Measurements from ENCODE around the gene POLR3K.

The POLR3K gene

DNA sequence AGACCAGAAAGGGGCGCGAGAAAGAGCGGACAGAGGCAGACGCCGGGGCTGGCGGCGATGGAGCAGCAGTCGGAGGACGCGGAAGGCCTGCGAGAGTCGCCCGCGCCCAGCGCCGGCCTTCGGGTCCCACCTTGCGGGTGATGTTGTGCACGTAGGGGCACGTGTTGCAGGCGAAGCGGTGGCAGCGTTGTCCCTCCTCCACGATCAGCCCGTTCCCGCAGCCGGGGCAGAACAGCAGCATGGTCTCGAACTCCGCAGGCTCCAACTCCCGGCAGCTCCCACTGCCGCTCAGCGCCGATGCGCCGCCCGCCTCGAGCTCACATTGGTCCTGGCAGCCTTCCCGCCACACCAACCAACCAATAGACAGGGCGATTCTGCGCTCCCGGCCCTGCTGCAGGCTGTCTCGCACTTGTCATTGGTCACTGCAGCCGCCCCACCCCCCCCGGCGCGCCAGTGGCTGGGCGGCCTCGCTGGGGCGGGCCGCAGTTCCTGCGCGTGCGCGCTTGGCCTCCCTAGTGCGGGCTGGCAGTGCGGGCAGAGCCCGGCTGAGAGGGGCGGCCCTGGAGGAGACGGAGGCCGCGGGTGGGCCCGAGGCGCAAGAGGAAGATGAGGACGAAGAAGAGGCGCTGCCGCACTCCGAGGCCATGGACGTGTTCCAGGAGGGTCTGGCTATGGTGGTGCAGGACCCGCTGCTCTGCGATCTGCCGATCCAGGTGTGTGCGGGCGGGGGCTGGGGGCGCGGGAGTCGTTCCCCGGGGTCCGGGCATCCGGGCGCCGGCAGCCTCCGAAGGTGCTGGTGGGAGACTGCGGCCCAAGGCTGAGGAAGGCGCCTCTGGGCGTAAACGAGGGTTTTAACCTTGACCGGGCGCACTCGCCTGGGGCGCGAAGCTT lies at the start of gene POLR3K, which contains the start of gene SNRNP25:
POLR3K (minus strand) TSS at position 263 of the 891 bp plus-strand sequence; CDS start at position 241, 22 bp downstream.
SNRNP25 (plus strand) TSS at position 483 of the 891 bp plus-strand sequence; CDS start at position 672, 189 bp downstream.
- ATAC-seq: peak; percentile 97

DNA sequence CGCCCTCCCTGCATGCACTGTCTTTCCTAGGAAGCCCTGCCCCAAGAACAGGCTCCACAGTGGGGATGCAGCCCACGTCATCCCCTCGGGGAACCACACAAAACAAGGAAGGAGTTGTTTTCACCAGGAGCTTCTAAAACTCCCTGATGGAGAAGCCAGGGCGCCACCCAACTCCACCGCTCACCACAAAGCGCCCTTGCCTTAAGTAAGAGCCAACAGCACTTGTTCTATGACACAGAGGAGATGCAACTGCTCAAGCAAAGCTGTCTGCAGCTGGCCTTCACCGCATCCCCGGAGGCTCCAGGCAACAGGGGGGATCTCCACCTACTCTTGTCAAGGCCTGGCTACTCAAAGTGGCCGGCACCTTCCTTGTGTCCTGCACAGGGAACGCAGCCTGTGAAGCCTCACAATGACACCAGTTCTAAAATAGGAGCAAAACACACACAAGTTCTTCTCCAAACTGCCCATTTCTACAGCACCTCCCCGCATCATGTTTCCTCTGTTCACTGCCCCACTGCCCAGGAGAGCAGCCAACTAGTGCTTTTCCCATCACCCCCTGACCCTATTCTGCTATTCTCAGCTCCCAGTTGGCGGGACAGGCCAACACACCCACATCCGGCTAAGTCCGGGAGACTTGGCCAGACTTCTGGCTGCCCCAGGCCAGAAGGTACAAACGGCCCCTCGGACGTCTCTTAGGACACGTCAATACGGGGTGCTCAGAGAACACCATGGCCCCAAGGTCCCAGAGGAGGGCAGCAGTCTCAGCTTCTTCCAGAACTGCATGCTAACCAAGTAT lies 48.9 kb upstream of the POLR3K start:
- Mint-ChIP-seq H3K36me3 (peaks cover 91% of the 10 kb centered on the region), H3K27ac (peak overlapping the region; percentile 45), H3K4me1 (peaks cover 23% of the 10 kb centered on the region), H3K4me3 (no peak overlapping the region), H3K9me3 (no peaks in the 10 kb centered on the region)
- DNase-seq (ENCODE audit: low spot score in 2 of 2): no peak
- no peak for ATAC-seq

More for the DNA sequence above, at the start of gene POLR3K, which contains the start of gene SNRNP25:
- peaks cover 74% of the 10 kb centered on the region for H3K36me3 Mint-ChIP-seq
- peak; percentile 88 to 95 for DNase-seq (ENCODE audit: low spot score in 2 of 2)
- H3K9me3 Mint-ChIP-seq: no peaks in the 10 kb centered on the region
- H3K27ac Mint-ChIP-seq: peak within 1 kb of the TSS; percentile 90
- peak within 1 kb of the TSS; percentile 99 for H3K4me3 Mint-ChIP-seq
- peaks cover 38% of the 10 kb centered on the region for H3K4me1 Mint-ChIP-seq

DNA sequence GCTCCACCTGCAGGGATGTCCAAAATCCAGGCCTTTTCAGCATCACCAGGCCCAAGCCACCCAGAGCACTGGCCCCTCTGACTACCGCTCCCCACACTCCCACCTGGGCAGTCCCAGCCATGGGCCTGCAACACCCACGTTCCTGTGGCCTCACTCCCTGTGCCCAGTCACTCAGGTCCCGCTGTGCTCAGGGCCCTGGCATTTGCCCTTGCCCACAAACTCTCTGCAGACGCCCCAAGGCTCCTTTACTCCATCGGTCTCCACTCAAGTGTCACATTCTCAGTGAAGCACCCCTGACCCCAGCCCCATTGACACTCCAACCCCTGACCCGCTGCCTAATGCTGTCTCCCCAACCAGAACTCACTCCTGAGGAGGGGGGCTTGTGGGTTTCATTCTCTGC lies 48.2 kb upstream of the POLR3K start:
- Mint-ChIP-seq H3K27ac (no peak overlapping the region), H3K9me3 (no peaks in the 10 kb centered on the region), H3K4me1 (peaks cover 22% of the 10 kb centered on the region), H3K4me3 (no peak overlapping the region), H3K36me3 (peaks cover 90% of the 10 kb centered on the region)
- DNase-seq (ENCODE audit: low spot score in 2 of 2) (no peak), ATAC-seq (no peak)

GRCh38 chr16:100989-101388 lies 47.6 kb upstream of the POLR3K start:
- no peak overlapping the region for H3K4me3 Mint-ChIP-seq
- no peak for ATAC-seq
- H3K4me1 Mint-ChIP-seq: peaks cover 22% of the 10 kb centered on the region

GRCh38 chr16:97822-98221 lies 44.4 kb upstream of the POLR3K start:
- H3K9me3 Mint-ChIP-seq: no peaks in the 10 kb centered on the region
- peak overlapping the region; percentile 83 for H3K27ac Mint-ChIP-seq
- peaks cover 22% of the 10 kb centered on the region for H3K4me1 Mint-ChIP-seq
- no peak for DNase-seq (ENCODE audit: low spot score in 2 of 2)
- no peak overlapping the region for H3K4me3 Mint-ChIP-seq
- no peak for ATAC-seq
- H3K36me3 Mint-ChIP-seq: peaks cover 70% of the 10 kb centered on the region

More at GRCh38 chr16:100989-101388, 47.6 kb upstream of the POLR3K start:
- Mint-ChIP-seq H3K27ac (no peak overlapping the region), H3K9me3 (no peaks in the 10 kb centered on the region), H3K36me3 (peaks cover 86% of the 10 kb centered on the region)
- DNase-seq (ENCODE audit: low spot score in 2 of 2): no peak

- ATAC-seq (peak; percentile 93), DNase-seq (ENCODE audit: low spot score in 2 of 2) (peak; percentile 95 to 96)
- peaks cover 70% of the 10 kb centered on the region for H3K36me3 Mint-ChIP-seq
- peaks cover 17% of the 10 kb centered on the region for H3K4me1 Mint-ChIP-seq
- no peaks in the 10 kb centered on the region for H3K9me3 Mint-ChIP-seq
- no peak overlapping the region for H3K4me3 Mint-ChIP-seq
- H3K27ac Mint-ChIP-seq: peak overlapping the region; percentile 83
Measured at GRCh38 chr16:96935-97381, 43.5 kb upstream of the POLR3K start.

DNA sequence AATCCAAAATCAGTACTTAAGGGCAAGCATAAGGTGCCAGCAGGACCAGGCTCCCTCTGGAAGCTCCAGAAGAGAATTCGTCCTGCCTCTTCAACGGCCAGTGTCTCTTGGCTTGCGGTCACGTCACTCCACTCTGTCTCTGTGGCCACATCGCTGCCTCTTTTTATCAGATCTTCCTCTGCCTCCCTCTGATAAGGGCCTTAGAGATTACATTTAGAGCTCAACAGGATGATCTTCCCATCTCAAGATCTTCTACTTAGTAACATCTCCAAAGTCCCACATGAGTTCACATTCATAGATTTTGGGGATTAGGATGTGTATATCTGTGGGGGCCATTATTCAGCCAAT lies 41.5 kb upstream of the POLR3K start:
- H3K4me3 Mint-ChIP-seq: no peak overlapping the region
- peaks cover 63% of the 10 kb centered on the region for H3K36me3 Mint-ChIP-seq
- no peaks in the 10 kb centered on the region for H3K9me3 Mint-ChIP-seq
- H3K27ac Mint-ChIP-seq: no peak overlapping the region
- DNase-seq (ENCODE audit: low spot score in 2 of 2) (no peak), ATAC-seq (no peak)
- peaks cover 11% of the 10 kb centered on the region for H3K4me1 Mint-ChIP-seq

DNA sequence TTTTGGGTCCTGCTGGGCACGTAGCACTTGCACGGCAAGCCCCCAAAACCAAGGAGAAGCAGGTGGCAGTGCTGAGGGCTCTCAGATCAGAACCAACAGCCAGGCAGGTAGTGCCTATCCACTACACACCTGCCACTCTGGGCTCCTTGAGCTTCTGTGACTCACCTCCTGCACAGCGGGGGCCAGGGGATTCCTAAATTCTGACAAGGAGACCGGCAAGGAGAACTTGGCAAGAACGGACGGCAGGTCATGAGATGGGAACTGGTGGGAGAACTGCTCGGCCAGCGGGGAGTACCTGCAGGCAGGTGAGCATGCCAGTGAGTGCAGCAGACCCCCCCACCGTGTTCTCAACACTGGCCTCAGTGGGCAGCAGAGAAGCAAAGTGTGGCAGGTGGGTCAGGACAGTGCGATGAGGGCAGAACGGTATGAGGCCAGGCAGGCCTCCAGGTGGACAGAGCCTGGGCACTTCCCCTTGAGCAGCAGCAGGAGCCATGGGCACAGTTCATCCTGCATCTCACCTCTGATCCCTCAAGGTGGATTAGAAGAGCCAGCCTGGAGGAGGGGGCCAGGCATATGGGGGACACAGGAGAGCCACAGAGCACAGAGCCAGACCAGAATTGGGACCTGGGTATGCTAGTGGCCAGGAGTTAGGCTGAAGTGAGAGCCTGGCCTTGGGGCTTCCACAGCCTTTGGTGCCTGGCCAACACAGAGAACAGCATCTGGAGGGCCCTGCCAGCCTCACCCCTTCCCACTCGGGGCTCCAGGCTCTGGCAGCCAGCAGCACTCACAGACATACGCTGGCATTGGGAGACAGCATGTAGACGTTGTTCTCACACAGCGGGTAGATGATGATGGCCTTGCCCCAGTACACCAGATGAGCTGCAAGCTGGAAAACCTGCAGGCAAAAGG lies 39.3 kb upstream of the POLR3K start:
- ATAC-seq (no peak), DNase-seq (ENCODE audit: low spot score in 2 of 2) (no peak)
- Mint-ChIP-seq H3K36me3 (peaks cover 61% of the 10 kb centered on the region), H3K9me3 (no peaks in the 10 kb centered on the region), H3K4me1 (peaks cover 9% of the 10 kb centered on the region), H3K27ac (peak overlapping the region; percentile 26), H3K4me3 (no peak overlapping the region)

DNA sequence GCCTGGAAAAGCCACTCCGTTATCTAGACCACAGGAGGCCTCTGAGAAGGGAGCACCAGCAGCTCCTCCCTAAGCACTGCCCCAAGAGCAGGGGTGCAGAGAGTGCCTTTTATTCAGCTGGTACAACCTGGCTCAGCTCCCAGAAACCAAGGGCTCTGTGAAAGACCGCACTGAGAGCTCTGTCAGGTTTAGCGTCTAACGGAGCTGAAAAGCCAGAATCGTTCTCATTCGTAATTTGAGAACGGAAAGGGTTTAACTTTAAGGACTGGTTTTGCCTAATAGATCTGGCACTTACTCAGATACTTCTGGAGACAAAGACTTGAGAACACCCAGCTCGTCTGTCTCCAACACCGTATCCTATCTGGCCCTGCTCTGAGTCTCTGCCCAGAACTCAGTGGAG lies 38.1 kb upstream of the POLR3K start:
- Mint-ChIP-seq H3K4me3 (no peak overlapping the region), H3K4me1 (no peaks in the 10 kb centered on the region), H3K27ac (no peak overlapping the region), H3K9me3 (no peaks in the 10 kb centered on the region), H3K36me3 (peaks cover 63% of the 10 kb centered on the region)
- DNase-seq (ENCODE audit: low spot score in 2 of 2) (no peak), ATAC-seq (no peak)

DNA sequence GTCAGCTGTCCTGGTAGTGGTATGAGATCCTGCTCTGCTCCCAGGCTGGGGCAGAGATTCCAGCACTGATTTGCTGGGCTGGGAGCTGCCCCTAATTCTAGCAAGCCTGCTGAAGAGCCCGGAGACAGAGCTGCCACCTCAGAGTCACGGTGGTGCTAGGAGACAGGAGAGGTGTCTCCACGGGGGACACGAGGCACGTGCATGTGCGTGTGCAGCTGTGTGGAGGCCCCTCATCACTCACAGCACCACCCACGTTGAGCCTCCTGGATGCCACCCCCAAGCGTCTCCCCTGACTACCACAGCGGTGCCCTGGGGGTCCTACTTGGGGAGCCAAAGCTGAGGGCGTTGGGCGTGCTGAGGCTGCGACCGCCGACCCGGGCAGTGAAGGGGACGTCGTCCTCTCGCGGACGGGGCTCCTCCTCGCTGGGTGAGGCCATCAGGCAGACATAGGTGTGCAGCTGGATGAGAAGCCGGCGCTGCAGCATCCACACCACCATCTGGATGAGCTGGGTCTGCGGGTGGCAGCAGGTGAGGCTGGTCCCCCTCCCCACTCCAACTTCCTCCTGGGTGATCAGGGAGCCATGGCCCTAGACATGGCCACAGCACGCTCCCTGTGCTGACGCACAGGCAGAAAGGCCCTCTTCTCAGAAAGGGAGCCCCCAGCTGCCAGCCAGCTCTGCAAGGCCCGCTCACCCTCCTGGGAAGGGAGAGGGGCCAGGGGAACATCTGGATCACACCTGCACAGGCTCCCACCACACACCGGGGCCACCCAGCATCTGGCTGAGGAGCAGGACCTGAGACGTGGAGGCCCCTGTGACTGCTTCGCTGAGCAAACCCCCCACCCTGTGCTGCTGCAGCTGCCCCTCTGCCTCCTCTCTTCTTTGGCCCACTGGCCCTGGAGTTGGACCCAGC lies 36.2 kb upstream of the POLR3K start:
- peaks cover 12% of the 10 kb centered on the region for H3K4me1 Mint-ChIP-seq
- H3K9me3 Mint-ChIP-seq: no peaks in the 10 kb centered on the region
- H3K27ac Mint-ChIP-seq: no peak overlapping the region
- peaks cover 70% of the 10 kb centered on the region for H3K36me3 Mint-ChIP-seq
- no peak overlapping the region for H3K4me3 Mint-ChIP-seq
- ATAC-seq (no peak), DNase-seq (ENCODE audit: low spot score in 2 of 2) (no peak)

- Mint-ChIP-seq H3K4me1 (peaks cover 23% of the 10 kb centered on the region), H3K27ac (no peak overlapping the region), H3K4me3 (no peak overlapping the region), H3K9me3 (no peaks in the 10 kb centered on the region), H3K36me3 (peaks cover 77% of the 10 kb centered on the region)
- no peak for ATAC-seq
- no peak for DNase-seq (ENCODE audit: low spot score in 2 of 2)
Measured at GRCh38 chr16:88613-89012, 35.2 kb upstream of the POLR3K start.

DNA sequence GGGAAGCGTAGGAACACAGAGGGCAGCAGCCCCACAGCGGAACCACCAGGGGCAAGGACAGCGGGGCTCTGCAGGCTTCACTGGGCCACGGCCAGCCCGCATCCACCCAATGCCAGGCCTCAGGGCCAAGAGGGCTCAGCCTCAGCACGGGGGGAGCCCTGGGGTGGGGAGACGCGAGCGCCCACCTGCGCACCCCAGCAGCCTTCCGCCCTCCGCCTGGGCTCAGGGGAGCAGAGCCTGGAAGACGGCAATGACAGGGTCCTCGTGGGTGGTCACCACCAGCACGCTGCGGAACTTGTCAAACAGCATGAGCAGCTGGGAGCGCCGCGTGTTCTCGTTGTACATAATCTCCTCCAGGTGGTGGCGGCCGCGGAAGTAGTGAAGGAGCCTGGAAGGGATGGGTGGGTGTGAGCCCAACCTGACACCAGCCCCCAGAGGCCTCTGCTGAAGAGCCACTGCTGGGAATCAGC lies 33.1 kb upstream of the POLR3K start:
- Mint-ChIP-seq H3K4me1 (peaks cover 35% of the 10 kb centered on the region), H3K36me3 (peaks cover 75% of the 10 kb centered on the region), H3K27ac (peak overlapping the region; percentile 74), H3K4me3 (no peak overlapping the region), H3K9me3 (no peaks in the 10 kb centered on the region)
- no peak for DNase-seq (ENCODE audit: low spot score in 2 of 2)
- ATAC-seq: no peak

GRCh38 chr16:85865-86264 lies 32.5 kb upstream of the POLR3K start:
- H3K4me3 Mint-ChIP-seq: no peak overlapping the region
- H3K27ac Mint-ChIP-seq: peak overlapping the region; percentile 74
- H3K4me1 Mint-ChIP-seq: peaks cover 35% of the 10 kb centered on the region
- H3K9me3 Mint-ChIP-seq: no peaks in the 10 kb centered on the region
- H3K36me3 Mint-ChIP-seq: peaks cover 77% of the 10 kb centered on the region
- no peak for ATAC-seq
- no peak for DNase-seq (ENCODE audit: low spot score in 2 of 2)

DNA sequence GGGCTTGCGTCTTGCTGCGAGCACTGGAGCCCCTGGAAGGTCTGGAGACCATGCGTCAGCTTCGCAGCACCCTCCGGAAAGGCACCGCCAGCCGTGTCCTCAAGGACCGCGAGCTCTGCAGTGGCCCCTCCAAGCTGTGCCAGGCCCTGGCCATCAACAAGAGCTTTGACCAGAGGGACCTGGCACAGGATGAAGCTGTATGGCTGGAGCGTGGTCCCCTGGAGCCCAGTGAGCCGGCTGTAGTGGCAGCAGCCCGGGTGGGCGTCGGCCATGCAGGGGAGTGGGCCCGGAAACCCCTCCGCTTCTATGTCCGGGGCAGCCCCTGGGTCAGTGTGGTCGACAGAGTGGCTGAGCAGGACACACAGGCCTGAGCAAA lies 32.0 kb upstream of the POLR3K start:
- H3K27ac Mint-ChIP-seq: peak overlapping the region; percentile 88
- ATAC-seq (no peak), DNase-seq (ENCODE audit: low spot score in 2 of 2) (no peak)
- H3K9me3 Mint-ChIP-seq: no peaks in the 10 kb centered on the region
- H3K36me3 Mint-ChIP-seq: peaks cover 77% of the 10 kb centered on the region
- H3K4me1 Mint-ChIP-seq: peaks cover 35% of the 10 kb centered on the region
- H3K4me3 Mint-ChIP-seq: peak overlapping the region; percentile 48

Data from stimulated activated effector memory CD8-positive, alpha-beta T cell treated with anti-CD3 and anti-CD28 coated beads, Interleukin-12 subunit alpha, Interleukin-12 subunit beta, amount 100 ng/mL, for 72 hours (primary cell).